ENCODE results near the gene SOD2. TPM values are rescaled to one million over a fixed set of nuclear protein-coding genes. Genes with fewer than 3 reads are reported as not detected.

SOD2 gene
- total and polyA plus RNA-seq, 9 of the 15 experiments (the other 6 are each of a cell fraction or from before 2014, with no cell fraction given) = 39.8 to 140 (median 95.8) TPM

DNA sequence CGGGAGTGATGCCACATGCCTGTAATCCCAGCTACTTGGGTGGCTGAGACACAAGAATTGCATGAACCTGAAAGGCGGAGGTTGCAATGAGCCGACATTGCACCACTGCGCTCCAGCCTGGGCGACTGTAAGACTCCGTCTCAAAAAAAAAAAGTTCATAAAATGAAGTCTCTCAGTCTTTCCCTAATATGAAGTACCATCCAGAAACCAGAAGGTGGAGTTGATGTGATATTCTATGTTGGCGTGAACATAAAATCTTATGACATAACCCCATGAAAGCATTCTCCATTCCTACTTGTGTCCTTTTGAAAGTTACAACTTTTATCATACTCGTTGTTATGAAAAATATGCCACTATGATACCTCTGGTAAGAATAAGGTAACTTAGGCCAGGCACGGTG, 5.7 kb downstream of the SOD2 start (continued):
- TF ChIP-seq, protein P1, sequence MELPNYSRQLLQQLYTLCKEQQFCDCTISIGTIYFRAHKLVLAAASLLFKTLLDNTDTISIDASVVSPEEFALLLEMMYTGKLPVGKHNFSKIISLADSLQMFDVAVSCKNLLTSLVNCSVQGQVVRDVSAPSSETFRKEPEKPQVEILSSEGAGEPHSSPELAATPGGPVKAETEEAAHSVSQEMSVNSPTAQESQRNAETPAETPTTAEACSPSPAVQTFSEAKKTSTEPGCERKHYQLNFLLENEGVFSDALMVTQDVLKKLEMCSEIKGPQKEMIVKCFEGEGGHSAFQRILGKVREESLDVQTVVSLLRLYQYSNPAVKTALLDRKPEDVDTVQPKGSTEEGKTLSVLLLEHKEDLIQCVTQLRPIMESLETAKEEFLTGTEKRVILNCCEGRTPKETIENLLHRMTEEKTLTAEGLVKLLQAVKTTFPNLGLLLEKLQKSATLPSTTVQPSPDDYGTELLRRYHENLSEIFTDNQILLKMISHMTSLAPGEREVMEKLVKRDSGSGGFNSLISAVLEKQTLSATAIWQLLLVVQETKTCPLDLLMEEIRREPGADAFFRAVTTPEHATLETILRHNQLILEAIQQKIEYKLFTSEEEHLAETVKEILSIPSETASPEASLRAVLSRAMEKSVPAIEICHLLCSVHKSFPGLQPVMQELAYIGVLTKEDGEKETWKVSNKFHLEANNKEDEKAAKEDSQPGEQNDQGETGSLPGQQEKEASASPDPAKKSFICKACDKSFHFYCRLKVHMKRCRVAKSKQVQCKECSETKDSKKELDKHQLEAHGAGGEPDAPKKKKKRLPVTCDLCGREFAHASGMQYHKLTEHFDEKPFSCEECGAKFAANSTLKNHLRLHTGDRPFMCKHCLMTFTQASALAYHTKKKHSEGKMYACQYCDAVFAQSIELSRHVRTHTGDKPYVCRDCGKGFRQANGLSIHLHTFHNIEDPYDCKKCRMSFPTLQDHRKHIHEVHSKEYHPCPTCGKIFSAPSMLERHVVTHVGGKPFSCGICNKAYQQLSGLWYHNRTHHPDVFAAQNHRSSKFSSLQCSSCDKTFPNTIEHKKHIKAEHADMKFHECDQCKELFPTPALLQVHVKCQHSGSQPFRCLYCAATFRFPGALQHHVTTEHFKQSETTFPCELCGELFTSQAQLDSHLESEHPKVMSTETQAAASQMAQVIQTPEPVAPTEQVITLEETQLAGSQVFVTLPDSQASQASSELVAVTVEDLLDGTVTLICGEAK (IDR thresholded peaks at IDR 0.05) = no peak
- TF ChIP-seq, protein P1 (CRISPR knock-in tag; IDR thresholded peaks at IDR 0.05) = no peak
- TF ChIP-seq CBX2 (IDR thresholded peaks at IDR 0.05; ENCODE audit: insufficient read depth, low read length, poor library complexity, severe bottlenecking) = no peak
- no peak for TF ChIP-seq ZNF764 (CRISPR knock-in tag; IDR thresholded peaks at IDR 0.05; ENCODE audit: low read depth)
- no peak for TF ChIP-seq TSHZ1 (CRISPR knock-in tag; IDR thresholded peaks at IDR 0.05)
